NOMO-1 treated with dmso at 0.1 percent for 144 hours (cell line): ENCODE results near the gene SLC2A9.

Experiments used
- DNase-seq: peaks from one replicate; lab custom pipeline; 2025; ENCODE audit not compliant: unreplicated experiment; lab: John Stamatoyannopoulos, UW

SLC2A9 gene

GRCh38 chr4:10022346-10023049 is 1.2 kb upstream of the SLC2A9 start:
- no peak for DNase-seq

GRCh38 chr4:10021653-10022023 is 341 bp upstream of the SLC2A9 start:
- no peak for DNase-seq

GRCh38 chr4:10020106-10020505 is 1.2 kb downstream of the SLC2A9 start:
- no peak for DNase-seq

- no peak for DNase-seq
Observed at GRCh38 chr4:10019521-10020051, 1.7 kb downstream of the SLC2A9 start.

GRCh38 chr4:10018818-10019461 is 2.4 kb downstream of the SLC2A9 start:
- peak; percentile 96 for DNase-seq

- DNase-seq: no peak
Observed at GRCh38 chr4:10017037-10017893, 4.0 kb downstream of the SLC2A9 start.

- DNase-seq: no peak
Observed at GRCh38 chr4:10016169-10016568, 5.1 kb downstream of the SLC2A9 start.

GRCh38 chr4:10015140-10015753 is 6.0 kb downstream of the SLC2A9 start:
- no peak for DNase-seq

- DNase-seq: no peak
Observed at GRCh38 chr4:10013722-10014121, 7.6 kb downstream of the SLC2A9 start.

GRCh38 chr4:10011885-10012284 is 9.4 kb downstream of the SLC2A9 start:
- no peak for DNase-seq

- no peak for DNase-seq
Observed at GRCh38 chr4:10011277-10011676, 10.0 kb downstream of the SLC2A9 start.

GRCh38 chr4:10009861-10010500 is 11.3 kb downstream of the SLC2A9 start:
- no peak for DNase-seq

GRCh38 chr4:10008609-10009005 is 12.7 kb downstream of the SLC2A9 start:
- DNase-seq: no peak

- no peak for DNase-seq
Observed at GRCh38 chr4:10007793-10008608, 13.3 kb downstream of the SLC2A9 start.

GRCh38 chr4:10007436-10007740 is 13.9 kb downstream of the SLC2A9 start:
- no peak for DNase-seq

- DNase-seq: no peak
Observed at GRCh38 chr4:10006601-10007435, 14.5 kb downstream of the SLC2A9 start.

GRCh38 chr4:10006231-10006600 is 15.1 kb downstream of the SLC2A9 start:
- DNase-seq: peak; percentile 84

GRCh38 chr4:10005632-10006031 is 15.7 kb downstream of the SLC2A9 start:
- no peak for DNase-seq

GRCh38 chr4:10003666-10004065 is 17.6 kb downstream of the SLC2A9 start:
- DNase-seq: no peak
